Neural cell (in vitro differentiated cells): Measurements from ENCODE around the gene ATP13A3. TPM values are rescaled to one million over a fixed set of nuclear protein-coding genes. Genes with fewer than 3 reads are reported as not detected.

Experiments
- H2AFZ ChIP-seq: fragments of 200-600, 300-800 bp; sonication (generic), shearing (Covaris generic); 2 replicates; pipeline ENCODE4 v1.6.0; 2014; ENCODE audit warnings: low read depth, mild to moderate bottlenecking, antibody characterized with exemption, low read length, moderate library complexity
- H3F3A ChIP-seq: fragments of 200-600 bp; shearing (Covaris generic); 2 replicates; pipeline ENCODE4 v1.6.1; 2016; ENCODE audit warnings: mild to moderate bottlenecking, moderate library complexity, mixed read lengths, antibody characterized with exemption, low read length; ENCODE audit not compliant: insufficient read depth, poor library complexity, severe bottlenecking
- H3K27ac ChIP-seq: fragments of 200-600, 300-800 bp; sonication (generic), shearing (Covaris generic); 2 replicates; pipeline ENCODE4 v1.5.1; 2014; ENCODE audit warnings: mild to moderate bottlenecking, low read length, moderate library complexity
- H3K27me3 ChIP-seq: fragments of 300-800, 200-600 bp; sonication (generic), shearing (Covaris generic); 2 replicates; pipeline ENCODE4 v1.6.0; 2014; ENCODE audit warnings: mild to moderate bottlenecking, low read depth, low read length, moderate library complexity; ENCODE audit not compliant: insufficient read depth
- H3K36me3 ChIP-seq: fragments of 300-800, 200-600 bp; sonication (generic), shearing (Covaris generic); 2 replicates; pipeline ENCODE4 v1.5.1; 2014; ENCODE audit warnings: mild to moderate bottlenecking, antibody characterized with exemption, low read length, moderate library complexity; ENCODE audit not compliant: insufficient read depth
- H3K4me2 ChIP-seq: fragments of 300-800, 200-600 bp; sonication (generic), shearing (Covaris generic); 2 replicates; pipeline ENCODE4 v1.6.0; 2014; ENCODE audit warnings: mild to moderate bottlenecking, low read length
- H3K4me3 ChIP-seq: fragments of 300-800, 200-600 bp; sonication (generic), shearing (Covaris generic); 2 replicates; pipeline ENCODE4 v1.5.1; 2014; ENCODE audit warnings: mild to moderate bottlenecking, low read length, moderate library complexity
- H3K79me2 ChIP-seq: fragments of 200-600 bp; shearing (Covaris generic); replicated peaks from 2 replicates; pipeline ENCODE4 v1.6.0; 2014; ENCODE audit warnings: mild to moderate bottlenecking, low read length, moderate library complexity; ENCODE audit not compliant: insufficient read depth
- H3K9ac ChIP-seq: fragments of 300-800, 200-600 bp; sonication (generic), shearing (Covaris generic); 2 replicates; pipeline ENCODE4 v1.6.1; 2016; ENCODE audit warnings: mild to moderate bottlenecking, low read length, mixed read lengths
- H3K9me2 ChIP-seq: fragments of 200-600 bp; shearing (Covaris generic); 2 replicates; pipeline ENCODE4 v1.6.1; 2016; ENCODE audit warnings: mild to moderate bottlenecking, low read length, mixed read lengths; ENCODE audit not compliant: insufficient read depth
- H3K9me3 ChIP-seq: fragments of 200-600, 300-800 bp; sonication (generic), shearing (Covaris generic); 2 replicates; pipeline ENCODE4 v1.6.1; 2016; ENCODE audit warnings: mild to moderate bottlenecking, mixed run types, low read length, moderate library complexity, mixed read lengths
- H4K20me1 ChIP-seq: fragments of 200-600 bp; shearing (Covaris generic); 2 replicates; pipeline ENCODE4 v1.6.1; 2016; ENCODE audit warnings: mild to moderate bottlenecking, mixed run types; ENCODE audit not compliant: insufficient read depth
- EP300 ChIP-seq: fragments of 450-650 bp; conservative IDR thresholded peaks from 2 replicates; pipeline ENCODE4 v1.6.1; 2014; ENCODE audit warnings: antibody characterized with exemption, mild to moderate bottlenecking, moderate library complexity; ENCODE audit not compliant: poor library complexity, severe bottlenecking
- EZH2 ChIP-seq: fragments of 200-600, 300-800 bp; shearing (Covaris generic), sonication (generic); IDR thresholded peaks from 2 replicates; pipeline ENCODE4 v1.6.1; 2014; ENCODE audit warnings: antibody characterized with exemption, low read length, borderline replicate concordance, mild to moderate bottlenecking; ENCODE audit not compliant: insufficient read depth, poor library complexity, severe bottlenecking
- MXI1 ChIP-seq: fragments of 450-650 bp; conservative IDR thresholded peaks from 2 replicates; pipeline ENCODE4 v1.6.1; 2014; ENCODE audit warnings: antibody characterized with exemption, mild to moderate bottlenecking; ENCODE audit not compliant: poor library complexity, severe bottlenecking
- POLR2AphosphoS5 ChIP-seq: IDR thresholded peaks from 2 replicates; pipeline ENCODE4 v1.6.1; 2012
- RAD21 ChIP-seq: fragments of 450-650 bp; conservative IDR thresholded peaks from 2 replicates; pipeline ENCODE4 v1.6.1; 2014; ENCODE audit warnings: antibody characterized with exemption, mild to moderate bottlenecking, moderate library complexity
- SMC3 ChIP-seq: fragments of 450-650 bp; conservative IDR thresholded peaks from 2 replicates; pipeline ENCODE4 v1.6.1; 2014; ENCODE audit warnings: antibody characterized with exemption, mild to moderate bottlenecking, moderate library complexity; ENCODE audit not compliant: poor library complexity
- TAF1 ChIP-seq: IDR thresholded peaks from 2 replicates; pipeline ENCODE4 v1.6.1; 2012; ENCODE audit warnings: low read depth
- polyA plus RNA-seq: library from polyadenylated mRNA; depleted of rRNA; stranded (reverse); fragments of >200 nt; gene quantifications from 2 replicates; pipeline ENCODE4 v1.2.3, GENCODE V29; 2014
- TF ChIP-seq, protein P1 (sequence below): fragments of 450-650 bp; IDR thresholded peaks from 2 replicates; pipeline ENCODE4 v1.5.1; 2014; ENCODE audit warnings: antibody characterized with exemption, mild to moderate bottlenecking, moderate library complexity; ENCODE audit not compliant: poor library complexity, severe bottlenecking
- TF ChIP-seq, protein P2 (sequence below): IDR thresholded peaks from 2 replicates; pipeline ENCODE4 v1.6.1; 2012; ENCODE audit warnings: borderline replicate concordance

ATP13A3 gene
- polyA plus RNA-seq, 1 donor from 2014 or later: 64.7 TPM

DNA sequence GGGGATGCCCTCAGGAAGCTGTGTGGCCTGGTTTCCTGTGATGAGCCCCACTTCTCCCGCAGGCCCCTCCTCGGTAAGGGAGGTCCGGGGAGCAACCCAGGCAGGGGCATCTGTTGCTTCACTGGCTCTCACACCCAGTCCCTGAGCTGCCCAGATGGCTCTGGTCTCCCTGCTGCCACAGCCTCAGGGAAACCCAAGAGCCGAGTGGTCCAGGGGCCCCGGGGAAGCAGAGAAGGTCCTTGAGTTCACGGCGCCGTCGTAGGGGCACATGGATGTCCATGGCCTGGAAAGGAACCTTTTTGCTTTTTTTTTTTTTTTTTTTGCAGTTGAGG lies 103.9 kb downstream of the ATP13A3 start:
- Histone ChIP-seq H3K9ac (no peak overlapping the region), H3K4me2 (no peak overlapping the region), H3K4me3 (no peak overlapping the region), H3K27ac (no peak overlapping the region), H3K36me3 (no peaks in the 10 kb centered on the region), H3F3A (no peaks in the 10 kb centered on the region), H3K9me3 (peaks cover 3% of the 10 kb centered on the region), H3K79me2 (no peaks in the 10 kb centered on the region), H3K9me2 (no peaks in the 10 kb centered on the region), H2AFZ (no peak overlapping the region), H4K20me1 (no peaks in the 10 kb centered on the region), H3K27me3 (no peaks in the 10 kb centered on the region)
- TF ChIP-seq EZH2 (no peak), SMC3 (no peak), MXI1 (no peak), TAF1 (no peak), RAD21 (no peak), EP300 (no peak), POLR2AphosphoS5 (no peak)
- TF ChIP-seq, protein P1, sequence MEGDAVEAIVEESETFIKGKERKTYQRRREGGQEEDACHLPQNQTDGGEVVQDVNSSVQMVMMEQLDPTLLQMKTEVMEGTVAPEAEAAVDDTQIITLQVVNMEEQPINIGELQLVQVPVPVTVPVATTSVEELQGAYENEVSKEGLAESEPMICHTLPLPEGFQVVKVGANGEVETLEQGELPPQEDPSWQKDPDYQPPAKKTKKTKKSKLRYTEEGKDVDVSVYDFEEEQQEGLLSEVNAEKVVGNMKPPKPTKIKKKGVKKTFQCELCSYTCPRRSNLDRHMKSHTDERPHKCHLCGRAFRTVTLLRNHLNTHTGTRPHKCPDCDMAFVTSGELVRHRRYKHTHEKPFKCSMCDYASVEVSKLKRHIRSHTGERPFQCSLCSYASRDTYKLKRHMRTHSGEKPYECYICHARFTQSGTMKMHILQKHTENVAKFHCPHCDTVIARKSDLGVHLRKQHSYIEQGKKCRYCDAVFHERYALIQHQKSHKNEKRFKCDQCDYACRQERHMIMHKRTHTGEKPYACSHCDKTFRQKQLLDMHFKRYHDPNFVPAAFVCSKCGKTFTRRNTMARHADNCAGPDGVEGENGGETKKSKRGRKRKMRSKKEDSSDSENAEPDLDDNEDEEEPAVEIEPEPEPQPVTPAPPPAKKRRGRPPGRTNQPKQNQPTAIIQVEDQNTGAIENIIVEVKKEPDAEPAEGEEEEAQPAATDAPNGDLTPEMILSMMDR: no peak
- TF ChIP-seq, protein P2, sequence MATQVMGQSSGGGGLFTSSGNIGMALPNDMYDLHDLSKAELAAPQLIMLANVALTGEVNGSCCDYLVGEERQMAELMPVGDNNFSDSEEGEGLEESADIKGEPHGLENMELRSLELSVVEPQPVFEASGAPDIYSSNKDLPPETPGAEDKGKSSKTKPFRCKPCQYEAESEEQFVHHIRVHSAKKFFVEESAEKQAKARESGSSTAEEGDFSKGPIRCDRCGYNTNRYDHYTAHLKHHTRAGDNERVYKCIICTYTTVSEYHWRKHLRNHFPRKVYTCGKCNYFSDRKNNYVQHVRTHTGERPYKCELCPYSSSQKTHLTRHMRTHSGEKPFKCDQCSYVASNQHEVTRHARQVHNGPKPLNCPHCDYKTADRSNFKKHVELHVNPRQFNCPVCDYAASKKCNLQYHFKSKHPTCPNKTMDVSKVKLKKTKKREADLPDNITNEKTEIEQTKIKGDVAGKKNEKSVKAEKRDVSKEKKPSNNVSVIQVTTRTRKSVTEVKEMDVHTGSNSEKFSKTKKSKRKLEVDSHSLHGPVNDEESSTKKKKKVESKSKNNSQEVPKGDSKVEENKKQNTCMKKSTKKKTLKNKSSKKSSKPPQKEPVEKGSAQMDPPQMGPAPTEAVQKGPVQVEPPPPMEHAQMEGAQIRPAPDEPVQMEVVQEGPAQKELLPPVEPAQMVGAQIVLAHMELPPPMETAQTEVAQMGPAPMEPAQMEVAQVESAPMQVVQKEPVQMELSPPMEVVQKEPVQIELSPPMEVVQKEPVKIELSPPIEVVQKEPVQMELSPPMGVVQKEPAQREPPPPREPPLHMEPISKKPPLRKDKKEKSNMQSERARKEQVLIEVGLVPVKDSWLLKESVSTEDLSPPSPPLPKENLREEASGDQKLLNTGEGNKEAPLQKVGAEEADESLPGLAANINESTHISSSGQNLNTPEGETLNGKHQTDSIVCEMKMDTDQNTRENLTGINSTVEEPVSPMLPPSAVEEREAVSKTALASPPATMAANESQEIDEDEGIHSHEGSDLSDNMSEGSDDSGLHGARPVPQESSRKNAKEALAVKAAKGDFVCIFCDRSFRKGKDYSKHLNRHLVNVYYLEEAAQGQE: no peak

DNA sequence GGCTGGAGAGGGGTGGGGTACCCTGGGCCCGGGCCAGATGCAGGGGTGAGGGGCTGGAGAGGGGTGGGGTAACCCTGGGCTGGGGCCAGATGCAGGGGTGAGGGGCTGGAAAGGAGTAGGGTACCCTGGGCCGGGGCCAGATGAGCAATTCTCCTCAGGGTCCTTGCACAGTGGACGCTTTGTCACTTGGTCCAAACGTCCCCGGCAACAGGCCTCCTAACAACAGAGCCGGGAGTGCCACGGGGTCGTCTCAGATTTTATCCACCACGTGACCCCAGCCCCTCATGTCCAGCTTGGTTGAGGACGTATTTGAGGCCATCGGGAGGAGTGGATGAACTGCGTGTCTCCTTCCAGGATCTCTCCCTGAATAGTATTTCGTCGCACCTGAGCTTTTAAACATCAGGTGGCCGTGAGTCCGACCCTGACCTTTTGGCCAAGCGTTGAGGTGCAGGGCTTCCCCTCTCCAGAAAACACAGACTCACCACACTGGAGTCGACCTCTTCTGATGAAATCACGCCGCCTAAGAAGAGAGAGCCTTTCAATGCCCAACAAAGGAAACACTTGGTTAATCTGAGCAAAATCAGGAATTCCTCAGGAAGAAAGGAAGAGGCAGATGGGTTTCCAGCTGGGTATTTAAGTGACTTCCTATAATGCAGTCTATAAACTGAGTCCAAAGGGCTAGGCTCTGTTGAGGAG lies 104.5 kb downstream of the ATP13A3 start:
- Histone ChIP-seq H4K20me1 (no peaks in the 10 kb centered on the region), H3F3A (no peaks in the 10 kb centered on the region), H3K79me2 (no peaks in the 10 kb centered on the region), H3K9ac (no peak overlapping the region), H3K9me3 (peaks cover 3% of the 10 kb centered on the region), H3K27me3 (no peaks in the 10 kb centered on the region), H3K4me3 (no peak overlapping the region), H3K36me3 (no peaks in the 10 kb centered on the region), H3K4me2 (no peak overlapping the region), H2AFZ (no peak overlapping the region), H3K9me2 (no peaks in the 10 kb centered on the region), H3K27ac (no peak overlapping the region)
- TF ChIP-seq, protein P1: no peak
- no peak for TF ChIP-seq EP300
